Lower leg skin (tissue), 3 donors: ENCODE results near the gene CKS1B.

Source experiments
- CTCF ChIP-seq, 3 donors: fragments of 450-650 bp; IDR thresholded peaks; one replicate each; pipeline ENCODE4 v1.5.1; 2016; ENCODE audit warnings: antibody characterized with exemption in 3 of 3, mild to moderate bottlenecking in 3 of 3, moderate library complexity in 2 of 3
- POLR2A ChIP-seq, 2 donors: fragments of 450-650 bp; IDR thresholded peaks; one replicate each; pipeline ENCODE4 v1.6.1; 2016 to 2017; ENCODE audit warnings: antibody characterized with exemption in 2 of 2, mild to moderate bottlenecking in 1 of 2, moderate library complexity in 1 of 2

DNA sequence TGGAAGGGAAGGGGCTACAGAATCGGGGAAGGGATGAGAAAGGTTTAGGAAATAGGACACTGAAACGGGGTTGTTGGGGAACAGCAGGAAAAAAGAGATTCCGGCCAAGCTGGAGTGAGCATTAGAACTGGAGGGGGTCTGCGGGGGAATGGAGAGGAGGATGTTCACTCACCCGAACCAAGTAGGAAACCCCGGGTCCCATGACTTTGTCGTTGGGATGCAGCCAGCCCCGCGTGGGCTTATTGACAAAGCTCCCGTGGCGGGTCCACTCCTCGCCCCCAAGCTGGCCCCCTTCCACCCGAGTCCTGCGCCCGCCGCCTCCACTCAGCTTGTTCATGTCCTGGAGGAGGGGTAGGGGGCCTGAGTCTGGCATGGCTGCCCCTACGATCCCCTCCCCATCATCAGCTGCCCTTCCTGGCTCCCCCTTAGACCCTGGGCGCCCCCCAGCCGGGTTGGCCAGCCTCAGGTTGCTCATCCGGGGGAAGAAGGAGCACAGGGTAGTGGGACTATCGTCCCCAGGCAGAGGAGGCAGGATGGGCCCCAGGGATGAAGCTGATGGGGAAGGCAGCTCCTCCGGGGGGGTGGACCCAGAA lies 4.5 kb upstream of the CKS1B start:
- no peak for TF ChIP-seq CTCF (IDR thresholded peaks at IDR 0.05)
- no peak for TF ChIP-seq POLR2A (IDR thresholded peaks at IDR 0.05)
